ENCODE measurements around the gene APOB.

Gene APOB

DNA sequence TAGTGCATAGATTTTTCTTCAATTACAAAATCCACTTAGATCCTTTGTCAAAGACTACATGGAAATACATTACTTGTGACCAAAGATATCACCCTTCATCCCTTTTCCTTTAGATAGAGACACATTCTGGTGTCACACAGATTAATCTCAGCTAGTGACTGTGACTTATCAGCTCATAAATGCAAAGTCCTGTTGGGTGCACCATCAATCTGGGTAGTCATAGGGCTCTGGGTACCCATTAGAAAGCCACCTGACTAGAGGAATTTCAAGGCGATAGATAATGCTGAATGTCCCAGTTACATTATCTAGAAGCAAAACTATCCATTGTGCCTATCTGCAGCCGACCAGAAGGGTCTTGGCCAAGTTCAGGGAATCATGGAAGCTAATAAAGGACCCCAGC is 2.6 kb upstream of the APOB start:
- no peak overlapping the region for H3K27ac ChIP-seq
- TF ChIP-seq, protein P1, sequence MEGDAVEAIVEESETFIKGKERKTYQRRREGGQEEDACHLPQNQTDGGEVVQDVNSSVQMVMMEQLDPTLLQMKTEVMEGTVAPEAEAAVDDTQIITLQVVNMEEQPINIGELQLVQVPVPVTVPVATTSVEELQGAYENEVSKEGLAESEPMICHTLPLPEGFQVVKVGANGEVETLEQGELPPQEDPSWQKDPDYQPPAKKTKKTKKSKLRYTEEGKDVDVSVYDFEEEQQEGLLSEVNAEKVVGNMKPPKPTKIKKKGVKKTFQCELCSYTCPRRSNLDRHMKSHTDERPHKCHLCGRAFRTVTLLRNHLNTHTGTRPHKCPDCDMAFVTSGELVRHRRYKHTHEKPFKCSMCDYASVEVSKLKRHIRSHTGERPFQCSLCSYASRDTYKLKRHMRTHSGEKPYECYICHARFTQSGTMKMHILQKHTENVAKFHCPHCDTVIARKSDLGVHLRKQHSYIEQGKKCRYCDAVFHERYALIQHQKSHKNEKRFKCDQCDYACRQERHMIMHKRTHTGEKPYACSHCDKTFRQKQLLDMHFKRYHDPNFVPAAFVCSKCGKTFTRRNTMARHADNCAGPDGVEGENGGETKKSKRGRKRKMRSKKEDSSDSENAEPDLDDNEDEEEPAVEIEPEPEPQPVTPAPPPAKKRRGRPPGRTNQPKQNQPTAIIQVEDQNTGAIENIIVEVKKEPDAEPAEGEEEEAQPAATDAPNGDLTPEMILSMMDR (IDR thresholded peaks at IDR 0.05), result no peak
- no peak for TF ChIP-seq ZFX (IDR thresholded peaks at IDR 0.05; ENCODE audit: borderline replicate concordance)

DNA sequence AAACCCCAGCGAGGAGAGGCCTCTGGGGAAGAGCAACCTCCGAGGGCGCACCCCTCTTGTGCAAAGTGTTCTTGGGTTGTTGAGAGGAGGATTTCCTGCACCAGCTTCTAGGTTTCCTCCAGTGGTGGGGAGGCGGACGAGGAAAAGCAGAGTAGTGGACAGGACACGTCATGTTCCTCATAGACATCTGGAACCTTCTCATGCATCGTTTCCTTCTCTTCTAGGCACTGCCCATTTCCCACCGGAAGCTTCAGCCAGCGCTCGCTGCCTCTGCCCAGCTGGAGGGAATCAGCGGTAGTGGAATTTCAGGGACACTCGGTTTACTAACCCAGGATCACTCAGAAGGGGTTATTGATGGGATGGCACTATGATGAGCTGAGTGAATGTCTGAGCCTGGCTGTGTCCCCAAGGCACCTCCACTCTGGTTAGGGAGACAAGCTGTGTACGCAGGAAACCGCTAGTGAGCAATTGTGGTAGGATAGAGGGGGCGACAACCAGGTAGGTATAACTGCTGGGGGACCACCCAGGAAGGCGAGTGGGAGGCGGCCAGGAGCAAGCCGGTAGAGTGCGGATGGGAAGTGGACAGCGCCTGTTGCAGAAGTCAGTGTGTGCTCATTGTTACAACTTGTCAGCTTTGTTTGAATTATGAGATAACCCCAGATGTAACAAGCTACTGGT is 960 bp upstream of the APOB start:
- H3K27ac ChIP-seq, result no peak overlapping the region
- TF ChIP-seq, protein P1 (IDR thresholded peaks at IDR 0.05), result no peak
- TF ChIP-seq ZFX (IDR thresholded peaks at IDR 0.05; ENCODE audit: borderline replicate concordance), result no peak

DNA sequence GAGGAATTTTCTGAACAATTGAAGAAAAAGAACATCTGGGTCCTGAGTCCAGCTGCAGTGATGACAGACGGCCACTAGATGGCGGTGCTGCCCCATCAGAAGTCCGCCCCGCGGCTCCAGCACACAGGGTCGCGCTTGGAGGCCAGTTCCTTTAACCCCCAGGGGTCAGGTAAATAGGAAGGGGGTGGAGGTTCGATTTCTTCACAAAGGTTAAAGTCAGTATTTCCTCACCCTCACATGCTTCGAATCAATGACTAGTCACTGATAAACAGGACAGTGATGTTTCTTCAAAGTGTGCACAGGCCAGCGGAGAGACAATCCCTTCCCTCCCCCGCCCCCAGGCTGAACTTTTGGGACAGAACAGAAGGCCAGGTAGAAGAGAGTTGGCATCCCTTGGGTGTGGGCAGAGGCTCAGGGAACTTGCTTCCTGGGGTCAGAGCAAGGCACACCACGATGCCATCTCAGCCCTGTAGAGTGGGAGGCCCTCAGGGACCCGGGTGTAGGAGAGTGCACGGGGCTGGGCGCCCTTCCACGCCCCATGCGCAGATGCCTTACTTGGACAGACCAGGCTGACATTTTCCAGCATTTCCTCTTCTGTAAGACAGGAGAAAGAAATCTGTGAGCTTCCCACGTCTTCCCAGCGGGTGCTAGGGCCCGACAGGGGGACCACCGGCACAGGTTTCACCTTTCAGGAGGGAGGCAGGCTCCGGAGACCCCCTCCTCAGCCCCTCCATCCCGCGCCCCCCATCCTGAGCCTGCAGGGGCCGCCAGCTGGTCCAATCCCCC is 722 bp downstream of the APOB start:
- TF ChIP-seq, protein P1 (IDR thresholded peaks at IDR 0.05), result peak; percentile 94
- TF ChIP-seq ZFX (IDR thresholded peaks at IDR 0.05; ENCODE audit: borderline replicate concordance), result no peak

DNA sequence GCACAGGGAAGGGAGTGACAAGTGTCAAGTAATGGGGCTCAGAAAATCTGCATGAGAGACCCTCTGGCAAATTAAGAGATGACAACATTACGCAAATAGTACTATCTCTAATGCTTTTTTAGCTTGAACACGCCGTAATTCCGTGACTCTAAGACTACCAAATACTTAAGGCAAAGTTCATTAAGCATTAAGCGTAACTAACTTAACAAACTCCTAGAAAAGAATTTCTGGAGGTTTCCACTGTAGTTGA is 1.2 kb downstream of the APOB start:
- no peak overlapping the region for H3K27ac ChIP-seq
- TF ChIP-seq ZFX (IDR thresholded peaks at IDR 0.05; ENCODE audit: borderline replicate concordance), result no peak
- TF ChIP-seq, protein P1 (IDR thresholded peaks at IDR 0.05), result no peak

More for the DNA sequence above, 722 bp downstream of the APOB start:
- no peak overlapping the region for H3K27ac ChIP-seq

DNA sequence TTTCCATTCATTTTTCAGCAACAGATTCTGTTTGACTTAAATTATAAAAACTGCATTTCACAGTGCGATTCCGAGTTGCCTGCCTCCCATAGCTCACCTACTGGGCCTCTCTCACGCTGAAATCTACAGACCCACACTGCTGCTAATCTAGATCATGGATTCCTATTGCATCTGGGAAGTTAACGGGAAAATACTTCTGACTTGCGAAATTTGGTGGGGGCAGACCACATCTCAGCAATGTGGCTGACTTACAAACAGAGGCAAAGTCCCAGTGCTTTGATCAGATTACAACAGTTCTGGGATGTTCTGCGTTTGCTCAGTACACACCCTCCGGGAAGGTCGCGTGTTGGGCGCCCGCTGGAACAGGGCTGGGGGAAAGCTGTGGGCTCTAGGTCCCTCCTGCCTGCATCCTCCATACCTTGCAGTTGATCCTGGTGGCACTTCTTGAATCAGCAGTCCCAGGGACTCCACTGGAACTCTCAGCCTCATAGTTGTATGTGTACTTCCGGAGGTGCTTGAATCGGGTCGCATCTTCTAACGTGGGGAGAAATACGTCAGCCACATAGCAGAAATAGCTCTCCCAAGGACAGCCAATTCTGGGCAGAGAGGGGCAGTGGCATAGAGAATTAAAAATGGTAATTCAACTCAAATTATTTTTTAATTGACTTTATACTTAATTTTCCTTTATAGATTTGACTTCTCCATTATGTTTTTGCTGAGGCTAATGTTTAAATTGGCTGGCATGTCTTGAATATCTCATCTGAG is 1.7 kb downstream of the APOB start:
- TF ChIP-seq, protein P1 (IDR thresholded peaks at IDR 0.05), result no peak
- TF ChIP-seq ZFX (IDR thresholded peaks at IDR 0.05; ENCODE audit: borderline replicate concordance), result no peak

DNA sequence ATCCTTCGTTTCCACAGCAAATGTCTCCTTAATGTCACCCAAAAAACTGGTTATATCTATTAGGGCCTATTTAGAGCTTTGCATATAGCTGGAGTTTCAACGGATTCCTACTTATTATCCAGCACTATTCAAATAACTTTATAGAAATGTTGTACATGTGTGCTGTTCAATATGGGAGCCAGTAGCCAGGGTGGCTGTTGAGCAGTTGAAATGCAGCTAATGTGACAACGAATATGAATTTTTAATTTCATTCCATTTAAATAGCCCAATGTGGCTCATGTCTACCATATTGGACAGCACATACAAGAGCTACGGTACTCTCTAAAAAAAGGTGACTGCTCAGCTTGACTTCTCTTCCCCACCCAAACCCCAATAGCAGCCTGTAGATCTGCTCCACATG is 2.4 kb downstream of the APOB start:
- TF ChIP-seq, protein P1 (IDR thresholded peaks at IDR 0.05), result no peak
- TF ChIP-seq ZFX (IDR thresholded peaks at IDR 0.05; ENCODE audit: borderline replicate concordance), result no peak
- no peak overlapping the region for H3K27ac ChIP-seq

More for the DNA sequence above, 1.7 kb downstream of the APOB start:
- H3K27ac ChIP-seq, result no peak overlapping the region
